ENCODE measurements around the gene CNST. TPM values are rescaled to one million over a fixed set of nuclear protein-coding genes. Genes with fewer than 3 reads are reported as not detected.

The CNST gene
- total RNA-seq, 1 experiment from 2014 or later: 19.8 TPM

GRCh38 chr1:246607462-246607861 lies 41.2 kb downstream of the CNST start:
- H3K9me3 Mint-ChIP-seq: no peaks in the 10 kb centered on the region
- no peak overlapping the region for H3K23ac ChIP-seq (ENCODE audit: insufficient read length, low read depth, low read length)
- no peak overlapping the region for H2BK12ac ChIP-seq (ENCODE audit: insufficient read length, low read depth, low read length)
- no peak overlapping the region for H2BK5ac ChIP-seq (ENCODE audit: insufficient read length, low read length)
- H3K4me2 ChIP-seq (ENCODE audit: insufficient read depth, insufficient read length, low read length): no peak overlapping the region
- H3K79me1 ChIP-seq (ENCODE audit: insufficient read depth, low read depth, low read length, poor library complexity, severe bottlenecking): peaks cover 3% of the 10 kb centered on the region
- no peaks in the 10 kb centered on the region for H3K23me2 ChIP-seq (ENCODE audit: insufficient read length, low read depth, low read length, poor library complexity, severe bottlenecking)
- no peaks in the 10 kb centered on the region for H3K27me3 Mint-ChIP-seq (ENCODE audit: low read depth)
- H4K91ac ChIP-seq (ENCODE audit: insufficient read length, low read depth, low read length): no peak overlapping the region
- TF ChIP-seq, protein P1, sequence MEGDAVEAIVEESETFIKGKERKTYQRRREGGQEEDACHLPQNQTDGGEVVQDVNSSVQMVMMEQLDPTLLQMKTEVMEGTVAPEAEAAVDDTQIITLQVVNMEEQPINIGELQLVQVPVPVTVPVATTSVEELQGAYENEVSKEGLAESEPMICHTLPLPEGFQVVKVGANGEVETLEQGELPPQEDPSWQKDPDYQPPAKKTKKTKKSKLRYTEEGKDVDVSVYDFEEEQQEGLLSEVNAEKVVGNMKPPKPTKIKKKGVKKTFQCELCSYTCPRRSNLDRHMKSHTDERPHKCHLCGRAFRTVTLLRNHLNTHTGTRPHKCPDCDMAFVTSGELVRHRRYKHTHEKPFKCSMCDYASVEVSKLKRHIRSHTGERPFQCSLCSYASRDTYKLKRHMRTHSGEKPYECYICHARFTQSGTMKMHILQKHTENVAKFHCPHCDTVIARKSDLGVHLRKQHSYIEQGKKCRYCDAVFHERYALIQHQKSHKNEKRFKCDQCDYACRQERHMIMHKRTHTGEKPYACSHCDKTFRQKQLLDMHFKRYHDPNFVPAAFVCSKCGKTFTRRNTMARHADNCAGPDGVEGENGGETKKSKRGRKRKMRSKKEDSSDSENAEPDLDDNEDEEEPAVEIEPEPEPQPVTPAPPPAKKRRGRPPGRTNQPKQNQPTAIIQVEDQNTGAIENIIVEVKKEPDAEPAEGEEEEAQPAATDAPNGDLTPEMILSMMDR (conservative IDR thresholded peaks at IDR 0.05): no peak
- no peaks in the 10 kb centered on the region for H3K9me3 ChIP-seq (ENCODE audit: control insufficient read depth, low read depth, low read length)
- no peak overlapping the region for H3K56ac ChIP-seq (ENCODE audit: insufficient read length, low read depth, low read length)
- H2BK15ac ChIP-seq (ENCODE audit: low read depth, low read length): no peak overlapping the region
- no peak overlapping the region for H3K27ac ChIP-seq (ENCODE audit: insufficient read length, low read depth, low read length)
- no peak overlapping the region for H4K8ac ChIP-seq (replicated peaks; ENCODE audit: insufficient read length, low read depth, low read length)
- WGBS (ENCODE audit: extremely low coverage, insufficient read length, low lambda C conversion rate): no CpG with 5 or more reads among the region's 19 CpGs
- DNase-seq: no peak
- H3T11ph ChIP-seq (ENCODE audit: low read length): no peak overlapping the region
- no peaks in the 10 kb centered on the region for H3K4me1 ChIP-seq (ENCODE audit: insufficient read depth, low read length)
- no peaks in the 10 kb centered on the region for H3K27me3 ChIP-seq (ENCODE audit: insufficient read depth, low read length)
- H3K18ac ChIP-seq (ENCODE audit: insufficient read length, low read depth, low read length): no peak overlapping the region
- peak overlapping the region; percentile 44 to 67 (median 61); a peak in 3 of 7 replicates for H3K27ac Mint-ChIP-seq
- no peak overlapping the region for H2BK20ac ChIP-seq (ENCODE audit: low read depth, low read length, poor library complexity, severe bottlenecking)
- 0 out of 2 replicates have a peak, but pooled peaks cover 2% of the 10 kb centered on the region for H3K79me2 ChIP-seq (ENCODE audit: insufficient read depth, low read length)
- peak overlapping the region; percentile 84; the same call in 1 of the 2 replicates for H3K14ac ChIP-seq (ENCODE audit: insufficient read depth, low read length)
- no peak overlapping the region for H2AFZ ChIP-seq (ENCODE audit: low read length)
- no peak overlapping the region for H4K5ac ChIP-seq (ENCODE audit: insufficient read length, low read depth, low read length)
- no peak overlapping the region for H3K4me3 Mint-ChIP-seq
- H3K4me1 Mint-ChIP-seq: peaks cover 17 to 19% of the 10 kb centered on the region in 2 experiments
- H4K20me1 ChIP-seq (ENCODE audit: control insufficient read depth, insufficient read depth, insufficient read length): no peaks in the 10 kb centered on the region
- H2AK5ac ChIP-seq (ENCODE audit: insufficient read length, low read length): no peak overlapping the region
- H3K9ac ChIP-seq (ENCODE audit: extremely low read depth, insufficient read length, low read length): no peak overlapping the region
- H3K36me3 Mint-ChIP-seq (ENCODE audit: insufficient read depth in 1 of 3, low read depth in 3 of 3): peaks cover 0 to 5% (median 2%) of the 10 kb centered on the region in 3 experiments; a peak in 4 of 7 replicates
- H2BK120ac ChIP-seq (ENCODE audit: low read depth, low read length, poor library complexity, severe bottlenecking): no peak overlapping the region
- no peak overlapping the region for H3K4ac ChIP-seq (ENCODE audit: low read depth, low read length)
